T-helper 2 cell treated with Interferon-gamma antibody and Interleukin-4, amounts not matched to agents 5 μg/mL and 100 μg/mL, for 36 hours (primary cell): ENCODE measurements around the gene TRMT1L.
A peak's percentile ranks its signal among the peaks of the same experiment; 100 is the strongest.
"Not testable (repeated sequence)": the region's sequence is repeated elsewhere in the genome, so short reads cannot be mapped to it uniquely, and the experiment has no call there.

ENCODE experiments used
- DNase-seq: peaks from one replicate; pipeline ENCODE4 v3.0.0; 2021; ENCODE audit warnings: low spot score
- H3K27ac Mint-ChIP-seq: one replicate; pipeline ENCODE4 v1.8.0; 2021; ENCODE audit warnings: mild to moderate bottlenecking, mixed read lengths
- H3K27me3 Mint-ChIP-seq: one replicate; pipeline ENCODE4 v1.8.0; 2021; ENCODE audit warnings: low read depth, mixed read lengths
- H3K36me3 Mint-ChIP-seq: one replicate; pipeline ENCODE4 v1.8.0; 2021; ENCODE audit warnings: low read depth, mixed read lengths
- H3K4me1 Mint-ChIP-seq: one replicate; pipeline ENCODE4 v1.8.0; 2021; ENCODE audit warnings: low read depth, mixed read lengths
- H3K4me3 Mint-ChIP-seq: one replicate; pipeline ENCODE4 v1.8.0; 2022; ENCODE audit warnings: mild to moderate bottlenecking, moderate library complexity, mixed read lengths
- H3K9me3 Mint-ChIP-seq: one replicate; pipeline ENCODE4 v1.8.0; 2021; ENCODE audit warnings: mixed read lengths

Gene TRMT1L

GRCh38 chr1:185156854-185157598, at the start of gene TRMT1L, which contains the start of gene SWT1:
TRMT1L (minus strand) TSS chr1:185156953; CDS start chr1:185156712, 241 bp downstream.
SWT1 (plus strand) TSS chr1:185157167; CDS start chr1:185160842, 3,675 bp downstream.
- no peaks in the 10 kb centered on the region for H3K27me3 Mint-ChIP-seq
- DNase-seq: peak; percentile 99
- H3K9me3 Mint-ChIP-seq: no peaks in the 10 kb centered on the region
- H3K4me3 Mint-ChIP-seq: peak within 1 kb of the TSS; percentile 98
- H3K36me3 Mint-ChIP-seq: peaks cover 4% of the 10 kb centered on the region
- peaks cover 50% of the 10 kb centered on the region for H3K4me1 Mint-ChIP-seq
- H3K27ac Mint-ChIP-seq: peak within 1 kb of the TSS; percentile 98

- Mint-ChIP-seq H3K4me3 (no peak overlapping the region), H3K27ac (no peak overlapping the region), H3K27me3 (no peaks in the 10 kb centered on the region), H3K4me1 (no peaks in the 10 kb centered on the region), H3K36me3 (peaks cover 12% of the 10 kb centered on the region), H3K9me3 (peaks cover 26% of the 10 kb centered on the region)
- DNase-seq: no peak
Measured at GRCh38 chr1:185200889-185201288, 44.1 kb upstream of the TRMT1L start.

GRCh38 chr1:185198712-185199111, 42.0 kb upstream of the TRMT1L start:
- H3K4me1 Mint-ChIP-seq, H3K4me3 Mint-ChIP-seq, H3K27ac Mint-ChIP-seq, DNase-seq, H3K27me3 Mint-ChIP-seq: not testable (repeated sequence)
- Mint-ChIP-seq H3K9me3 (peaks cover 26% of the 10 kb centered on the region), H3K36me3 (peaks cover 12% of the 10 kb centered on the region)

GRCh38 chr1:185193756-185194155, 37.0 kb upstream of the TRMT1L start:
- Mint-ChIP-seq H3K36me3 (peaks cover 7% of the 10 kb centered on the region), H3K9me3 (peaks cover 13% of the 10 kb centered on the region), H3K27ac (no peak overlapping the region), H3K27me3 (no peaks in the 10 kb centered on the region), H3K4me3 (no peak overlapping the region), H3K4me1 (no peaks in the 10 kb centered on the region)
- no peak for DNase-seq

- Mint-ChIP-seq H3K9me3 (no peaks in the 10 kb centered on the region), H3K27ac (no peak overlapping the region), H3K4me1 (peaks cover 15% of the 10 kb centered on the region), H3K4me3 (no peak overlapping the region), H3K27me3 (no peaks in the 10 kb centered on the region), H3K36me3 (no peaks in the 10 kb centered on the region)
- DNase-seq: peak; percentile 36
Measured at GRCh38 chr1:185170291-185170848, 13.6 kb upstream of the TRMT1L start.

GRCh38 chr1:185166106-185166505, 9.4 kb upstream of the TRMT1L start:
- Mint-ChIP-seq H3K36me3 (no peaks in the 10 kb centered on the region), H3K4me3 (no peak overlapping the region), H3K9me3 (no peaks in the 10 kb centered on the region), H3K27me3 (no peaks in the 10 kb centered on the region), H3K27ac (no peak overlapping the region), H3K4me1 (peaks cover 26% of the 10 kb centered on the region)
- no peak for DNase-seq

- Mint-ChIP-seq H3K4me1 (peaks cover 37% of the 10 kb centered on the region), H3K27me3 (no peaks in the 10 kb centered on the region), H3K4me3 (no peak overlapping the region), H3K36me3 (no peaks in the 10 kb centered on the region), H3K27ac (no peak overlapping the region), H3K9me3 (no peaks in the 10 kb centered on the region)
- no peak for DNase-seq
Measured at GRCh38 chr1:185162491-185162890, 5.7 kb upstream of the TRMT1L start.

- DNase-seq: no peak
- Mint-ChIP-seq H3K36me3 (no peaks in the 10 kb centered on the region), H3K27me3 (no peaks in the 10 kb centered on the region), H3K9me3 (no peaks in the 10 kb centered on the region), H3K4me1 (peaks cover 37% of the 10 kb centered on the region), H3K4me3 (no peak overlapping the region), H3K27ac (no peak overlapping the region)
Measured at GRCh38 chr1:185159966-185160365, 3.2 kb upstream of the TRMT1L start.

GRCh38 chr1:185158800-185159199, 2.0 kb upstream of the TRMT1L start:
- no peak for DNase-seq
- Mint-ChIP-seq H3K36me3 (no peaks in the 10 kb centered on the region), H3K9me3 (no peaks in the 10 kb centered on the region), H3K27ac (no peak overlapping the region), H3K27me3 (no peaks in the 10 kb centered on the region), H3K4me3 (peak overlapping the region; percentile 56), H3K4me1 (peaks cover 38% of the 10 kb centered on the region)

- H3K36me3 Mint-ChIP-seq: peaks cover 4% of the 10 kb centered on the region
- DNase-seq: no peak
- no peaks in the 10 kb centered on the region for H3K9me3 Mint-ChIP-seq
- peaks cover 44% of the 10 kb centered on the region for H3K4me1 Mint-ChIP-seq
- H3K4me3 Mint-ChIP-seq: peak overlapping the region; percentile 98
- H3K27ac Mint-ChIP-seq: peak overlapping the region; percentile 91
- H3K27me3 Mint-ChIP-seq: no peaks in the 10 kb centered on the region
Measured at GRCh38 chr1:185157599-185158412, 1.1 kb upstream of the TRMT1L start.

GRCh38 chr1:185156288-185156853, 382 bp downstream of the TRMT1L start:
- no peak for DNase-seq
- H3K4me1 Mint-ChIP-seq: peaks cover 44% of the 10 kb centered on the region
- peaks cover 5% of the 10 kb centered on the region for H3K36me3 Mint-ChIP-seq
- H3K4me3 Mint-ChIP-seq: peak overlapping the region; percentile 98
- peak overlapping the region; percentile 98 for H3K27ac Mint-ChIP-seq
- no peaks in the 10 kb centered on the region for H3K9me3 Mint-ChIP-seq
- H3K27me3 Mint-ChIP-seq: no peaks in the 10 kb centered on the region

GRCh38 chr1:185155600-185156287, 1.0 kb downstream of the TRMT1L start:
- Mint-ChIP-seq H3K4me1 (peaks cover 41% of the 10 kb centered on the region), H3K36me3 (peaks cover 8% of the 10 kb centered on the region)
- DNase-seq: no peak

GRCh38 chr1:185154912-185155513, 1.7 kb downstream of the TRMT1L start:
- H3K4me3 Mint-ChIP-seq: peak overlapping the region; percentile 98
- H3K4me1 Mint-ChIP-seq: peaks cover 41% of the 10 kb centered on the region
- no peaks in the 10 kb centered on the region for H3K9me3 Mint-ChIP-seq
- H3K27ac Mint-ChIP-seq: no peak overlapping the region
- DNase-seq: no peak
- no peaks in the 10 kb centered on the region for H3K27me3 Mint-ChIP-seq
- H3K36me3 Mint-ChIP-seq: peaks cover 12% of the 10 kb centered on the region

More at GRCh38 chr1:185155600-185156287, 1.0 kb downstream of the TRMT1L start:
- H3K27ac Mint-ChIP-seq: peak overlapping the region; percentile 98
- H3K4me3 Mint-ChIP-seq: peak overlapping the region; percentile 98
- H3K27me3 Mint-ChIP-seq: no peaks in the 10 kb centered on the region
- H3K9me3 Mint-ChIP-seq: no peaks in the 10 kb centered on the region
